ENCODE results near the gene ADAMTS1. TPM values are rescaled to one million over a fixed set of nuclear protein-coding genes. Genes with fewer than 3 reads are reported as not detected.
A peak's percentile ranks its signal among the peaks of the same experiment; 100 is the strongest.

Gene ADAMTS1
- total RNA-seq, 4 donors from 2014 or later: 23.7 to 43.8 (median 33.1) TPM

GRCh38 chr21:26833460-26833939, 11.7 kb downstream of the ADAMTS1 start:
- Histone ChIP-seq H3K4me3 (no peak overlapping the region), H3K27me3 (no peaks in the 10 kb centered on the region), H3K36me3 (peaks cover 0 to 25% of the 10 kb centered on the region in 2 donors), H3K27ac (no peak overlapping the region), H3K9me3 (no peaks in the 10 kb centered on the region), H3K4me1 (peaks cover 8 to 13% of the 10 kb centered on the region in 2 donors)
- DNase-seq (peak in 1 of 2 donors; percentile 49), ATAC-seq (peak in 1 of 2 donors; percentile 78)
- TF ChIP-seq CTCF (IDR thresholded peaks at IDR 0.05 in 4 of 5, conservative IDR thresholded peaks at IDR 0.05 in 1 of 5) (no peak), POLR2A (IDR thresholded peaks at IDR 0.05) (no peak)
- in situ Hi-C loops (cut with MboI; ENCODE audit: low sequenced_read_pairs in 4 of 4) (loop anchor here in 2 of 4 donors (25.0 kb wide), 1 partner anchor 1229 kb away; no protein-coding TSS in a partner anchor), intact Hi-C loops (cut with DNase I; ENCODE audit: low total_unique reads) (no loop called here)

- H3K27ac ChIP-seq: no peak overlapping the region
- H3K4me1 ChIP-seq: peaks cover 8% of the 10 kb centered on the region in 2 donors
- ATAC-seq (peak in 1 of 2 donors; percentile 15), DNase-seq (no peak)
- TF ChIP-seq CTCF (IDR thresholded peaks at IDR 0.05 in 4 of 5, conservative IDR thresholded peaks at IDR 0.05 in 1 of 5): no peak
- TF ChIP-seq POLR2A (IDR thresholded peaks at IDR 0.05): no peak
- intact Hi-C loops (cut with DNase I; ENCODE audit: low total_unique reads): no loop called here
- in situ Hi-C loops (cut with MboI; ENCODE audit: low sequenced_read_pairs in 4 of 4): loop anchor here in 2 of 4 donors (25.0 kb wide), 1 partner anchor 1229 kb away; no protein-coding TSS in a partner anchor
- no peaks in the 10 kb centered on the region for H3K9me3 ChIP-seq
- no peak overlapping the region for H3K4me3 ChIP-seq
- no peaks in the 10 kb centered on the region for H3K27me3 ChIP-seq
- H3K36me3 ChIP-seq: peaks cover 0 to 20% of the 10 kb centered on the region in 2 donors
Measured at GRCh38 chr21:26833011-26833410, 12.2 kb downstream of the ADAMTS1 start.

- H3K36me3 ChIP-seq: peaks cover 0 to 16% of the 10 kb centered on the region in 2 donors
- ATAC-seq: no peak
- DNase-seq: no peak
- intact Hi-C loops (cut with DNase I; ENCODE audit: low total_unique reads) (no loop called here), in situ Hi-C loops (cut with MboI; ENCODE audit: low sequenced_read_pairs in 4 of 4) (loop anchor here in 2 of 4 donors (25.0 kb wide), 1 partner anchor 1230 kb away; no protein-coding TSS in a partner anchor)
- no peaks in the 10 kb centered on the region for H3K9me3 ChIP-seq
- peaks cover 3% of the 10 kb centered on the region in 2 donors for H3K4me1 ChIP-seq
- TF ChIP-seq POLR2A (IDR thresholded peaks at IDR 0.05) (no peak), CTCF (IDR thresholded peaks at IDR 0.05 in 4 of 5, conservative IDR thresholded peaks at IDR 0.05 in 1 of 5) (no peak)
- no peak overlapping the region for H3K27ac ChIP-seq
- H3K4me3 ChIP-seq: no peak overlapping the region
- no peaks in the 10 kb centered on the region for H3K27me3 ChIP-seq
Measured at GRCh38 chr21:26832546-26832945, 12.7 kb downstream of the ADAMTS1 start.

- Histone ChIP-seq H3K36me3 (no peaks in the 10 kb centered on the region), H3K4me3 (no peak overlapping the region), H3K27me3 (no peaks in the 10 kb centered on the region), H3K27ac (peak overlapping the region in 1 of 4 donors; percentile 11), H3K9me3 (no peaks in the 10 kb centered on the region), H3K4me1 (no peaks in the 10 kb centered on the region)
- TF ChIP-seq CTCF (IDR thresholded peaks at IDR 0.05 in 4 of 5, conservative IDR thresholded peaks at IDR 0.05 in 1 of 5): no peak
- no peak for TF ChIP-seq POLR2A (IDR thresholded peaks at IDR 0.05)
- ATAC-seq (peak in 1 of 2 donors; percentile 78), DNase-seq (peak in 1 of 2 donors; percentile 53)
- in situ Hi-C loops (cut with MboI; ENCODE audit: low sequenced_read_pairs in 4 of 4): loop anchor here in 2 of 4 donors (25.0 kb wide), 1 partner anchor 1236 kb away; no protein-coding TSS in a partner anchor
- intact Hi-C loops (cut with DNase I; ENCODE audit: low total_unique reads): no loop called here
Measured at GRCh38 chr21:26826801-26827200, 18.4 kb downstream of the ADAMTS1 start.
